GM19463 (cell line): Measurements from ENCODE around the gene CCDC148.
"Not testable (repeated sequence)": the region's sequence is repeated elsewhere in the genome, so short reads cannot be mapped to it uniquely, and the experiment has no call there.

Experiments used
- ATAC-seq: cut with Tn5 transposase; IDR thresholded peaks from one replicate; pipeline ENCODE4 v1.9.1; 2021; ENCODE audit warnings: mild to moderate bottlenecking, moderate library complexity; ENCODE audit not compliant: unreplicated experiment

CCDC148 gene

GRCh38 chr2:158443606-158444005 is 12.9 kb downstream of the CCDC148 start:
- ATAC-seq = no peak

- not testable (repeated sequence) for ATAC-seq
Observed at GRCh38 chr2:158439062-158439461, 17.5 kb downstream of the CCDC148 start.

DNA sequence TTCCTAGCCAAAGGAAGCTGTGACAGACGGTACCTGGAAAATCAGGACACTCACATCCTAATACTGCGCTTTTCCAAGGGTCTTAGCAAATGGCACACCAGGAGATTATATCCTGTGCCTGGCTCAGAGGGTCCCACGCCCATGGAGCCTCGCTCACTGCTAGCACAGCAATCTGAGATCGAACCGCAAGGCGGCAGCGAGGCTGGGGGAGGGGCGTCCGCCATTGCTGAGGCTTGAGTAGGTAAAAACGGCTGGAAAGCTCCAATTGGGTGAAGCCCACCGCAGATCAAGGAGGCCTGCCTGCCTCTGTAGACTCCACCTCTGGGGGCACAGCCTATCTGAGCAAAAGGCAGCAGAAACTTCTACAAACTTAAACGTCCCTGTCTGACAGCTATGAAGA is 22.8 kb downstream of the CCDC148 start:
- not testable (repeated sequence) for ATAC-seq

DNA sequence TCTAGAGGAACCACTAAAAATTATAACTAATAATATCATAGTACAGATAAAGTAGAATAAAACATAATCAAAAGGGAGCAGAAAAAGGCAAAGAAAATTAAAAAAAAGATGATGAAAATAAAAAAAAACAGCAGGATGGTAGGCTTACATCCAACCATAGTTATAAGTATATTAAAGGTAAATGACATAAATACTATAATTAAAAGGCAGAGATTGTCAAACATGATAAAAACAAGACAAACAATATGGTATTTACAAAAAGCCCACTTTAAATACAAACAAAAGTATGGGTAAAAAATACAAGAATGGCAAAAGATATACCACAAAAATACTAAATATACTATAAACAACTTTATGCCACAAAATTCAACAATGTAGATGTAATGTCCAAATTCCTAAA is 24.4 kb downstream of the CCDC148 start:
- no peak for ATAC-seq

DNA sequence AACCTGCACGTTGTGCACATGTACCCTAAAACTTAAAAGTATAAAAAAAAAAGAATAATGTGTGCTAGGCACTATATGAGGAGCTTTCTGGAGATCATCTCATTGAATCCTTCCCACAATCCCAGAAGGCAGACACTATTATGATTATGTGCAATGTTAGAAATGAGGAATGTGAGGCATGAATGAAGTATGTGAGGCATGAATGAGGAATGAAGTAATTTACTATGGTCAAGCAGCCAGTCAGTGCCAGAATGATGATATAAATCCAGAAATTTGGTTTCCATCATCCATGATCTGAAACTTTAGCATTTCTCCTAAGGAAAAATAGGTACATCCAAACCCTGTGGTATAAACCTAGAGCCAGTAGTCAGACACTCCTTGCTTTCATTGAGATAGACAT is 42.0 kb downstream of the CCDC148 start:
- ATAC-seq = no peak

- no peak for ATAC-seq
Observed at GRCh38 chr2:158413581-158413980, 43.0 kb downstream of the CCDC148 start.

GRCh38 chr2:158412206-158412605 is 44.3 kb downstream of the CCDC148 start:
- no peak for ATAC-seq

DNA sequence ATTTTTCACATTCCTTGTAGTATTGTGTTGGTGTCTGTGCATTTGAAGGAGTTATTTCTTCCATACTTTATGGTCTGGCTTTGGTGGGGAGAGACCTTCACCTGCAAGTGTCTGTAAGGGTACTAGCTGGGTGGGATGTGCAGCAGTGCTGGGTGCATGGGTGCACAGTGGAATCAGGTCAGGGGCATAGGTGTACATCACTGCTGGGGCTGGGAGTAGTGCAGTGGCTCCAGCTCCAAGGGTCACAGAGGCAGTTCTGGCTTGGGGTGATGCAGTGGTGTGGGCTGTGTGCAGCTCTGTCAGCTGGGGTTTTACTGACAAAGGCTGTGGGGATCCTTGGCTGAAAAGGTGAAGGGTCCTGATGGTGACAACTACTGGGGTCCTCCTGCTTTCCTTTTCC is 44.8 kb downstream of the CCDC148 start:
- no peak for ATAC-seq

DNA sequence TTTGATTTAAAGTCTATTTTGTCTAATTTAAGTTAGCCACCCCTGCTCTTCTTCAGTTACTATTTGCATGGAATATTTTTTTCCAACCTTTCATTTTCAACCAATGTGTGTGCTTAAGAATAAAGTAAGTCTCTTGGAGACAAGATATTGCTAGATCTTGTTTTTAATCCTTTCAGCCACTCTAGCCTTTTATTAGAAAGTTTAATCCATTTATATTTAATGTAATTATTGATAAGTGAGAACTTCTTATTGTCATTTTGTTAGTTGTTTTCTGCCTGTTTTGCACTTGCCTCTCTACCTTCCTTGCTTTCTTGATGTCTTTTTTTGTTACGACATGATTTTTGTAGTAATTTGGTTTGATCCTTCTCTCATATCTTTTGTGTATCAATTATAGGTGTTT is 46.4 kb downstream of the CCDC148 start:
- ATAC-seq = no peak

- no peak for ATAC-seq
Observed at GRCh38 chr2:158407031-158407430, 49.5 kb downstream of the CCDC148 start.

DNA sequence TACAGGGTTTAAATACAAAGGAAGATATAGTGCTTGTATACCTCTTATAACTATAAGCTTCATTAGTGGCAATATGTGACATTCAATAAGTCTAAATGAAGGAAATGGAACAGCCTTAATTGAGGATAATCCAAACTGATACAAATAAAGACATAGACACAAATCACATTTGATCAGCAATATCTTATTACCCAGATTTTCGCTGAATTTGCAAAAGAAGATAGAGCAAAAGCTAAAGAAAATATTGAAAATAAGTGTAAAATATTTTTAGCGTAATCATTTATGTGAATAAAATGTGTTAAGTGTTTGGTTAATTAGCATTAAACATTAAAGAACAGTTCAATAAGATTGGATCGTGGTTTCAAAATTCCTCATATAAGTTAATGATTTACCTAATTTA is 51.2 kb downstream of the CCDC148 start:
- ATAC-seq = no peak

DNA sequence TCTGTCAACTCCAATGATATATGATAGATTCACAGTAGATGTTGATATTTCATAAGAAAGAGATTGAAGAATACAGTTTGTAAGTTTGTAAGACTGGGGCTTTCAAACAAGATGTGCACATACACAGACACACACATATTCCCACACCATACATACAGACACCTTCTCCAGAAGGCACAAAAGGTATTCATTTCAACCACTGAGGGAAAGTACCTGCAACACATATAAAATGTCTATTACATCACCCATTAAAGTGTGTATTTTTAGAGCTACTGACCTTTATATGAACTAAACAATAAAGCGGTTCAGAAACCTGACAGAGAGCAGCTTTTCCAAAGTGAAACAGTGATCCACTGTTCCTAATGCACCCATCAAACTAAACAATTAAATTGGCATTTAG is 53.3 kb downstream of the CCDC148 start:
- no peak for ATAC-seq

- ATAC-seq = no peak
Observed at GRCh38 chr2:158402665-158403064, 53.9 kb downstream of the CCDC148 start.

DNA sequence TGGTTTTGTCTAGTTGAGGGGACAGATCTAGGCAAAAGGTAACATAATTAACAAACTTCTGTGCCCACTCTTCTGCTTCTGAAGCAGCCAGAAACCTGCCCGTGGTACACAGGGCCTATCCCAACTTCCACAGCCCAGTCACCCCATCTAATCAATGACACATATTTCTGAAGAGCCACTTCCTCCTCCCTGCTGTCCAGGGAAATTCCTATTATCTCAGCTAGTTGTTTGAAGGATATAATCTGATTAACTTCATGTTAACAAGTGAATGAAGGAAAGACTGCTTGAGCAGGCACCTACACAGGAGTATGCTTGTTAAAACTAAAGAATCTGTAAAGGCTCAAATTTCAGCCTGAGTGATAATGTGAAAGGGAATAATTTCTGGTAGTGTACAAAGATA is 61.4 kb downstream of the CCDC148 start:
- ATAC-seq = no peak

- ATAC-seq = no peak
Observed at GRCh38 chr2:158394453-158394852, 62.1 kb downstream of the CCDC148 start.

- ATAC-seq = no peak
Observed at GRCh38 chr2:158393886-158394285, 62.7 kb downstream of the CCDC148 start.

- ATAC-seq = no peak
Observed at GRCh38 chr2:158392687-158393086, 63.9 kb downstream of the CCDC148 start.

DNA sequence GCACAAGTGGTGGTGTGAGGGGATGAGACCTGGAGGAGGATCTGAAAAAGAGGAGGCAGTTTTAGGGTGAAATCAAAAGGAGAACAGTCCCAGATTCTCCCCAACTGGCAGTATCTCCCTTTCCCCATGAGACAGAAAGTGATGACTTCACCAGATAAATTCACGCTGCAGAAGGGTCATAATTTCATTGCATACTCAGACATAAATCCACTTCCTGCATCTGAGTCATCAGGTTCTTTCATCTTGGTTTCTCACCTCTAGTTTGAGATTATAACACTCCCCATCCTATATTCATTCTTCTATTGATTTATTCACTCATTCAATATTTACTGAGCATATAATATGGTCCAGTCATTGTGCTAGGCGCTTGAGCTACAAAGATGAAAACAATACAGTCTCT is 64.7 kb downstream of the CCDC148 start:
- no peak for ATAC-seq

DNA sequence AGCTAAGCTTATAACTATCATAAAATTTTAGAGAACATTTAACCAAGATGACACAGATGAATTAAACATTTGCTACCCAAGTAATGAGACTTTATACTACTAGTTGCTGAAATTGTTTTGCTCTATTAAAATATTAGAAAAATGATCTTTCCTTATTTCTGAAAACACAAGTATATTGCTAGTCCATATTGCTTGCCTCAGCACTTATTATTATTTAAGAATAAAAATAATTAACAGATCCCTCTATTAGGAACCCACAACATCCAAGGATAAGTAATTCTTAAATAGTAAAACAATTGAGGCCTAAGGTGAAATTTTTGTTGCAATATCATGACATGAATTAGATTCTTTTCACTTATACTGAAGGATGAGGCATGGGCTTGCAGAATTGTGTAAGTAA is 65.2 kb downstream of the CCDC148 start:
- ATAC-seq = no peak

GRCh38 chr2:158388159-158388558 is 68.4 kb downstream of the CCDC148 start:
- no peak for ATAC-seq

DNA sequence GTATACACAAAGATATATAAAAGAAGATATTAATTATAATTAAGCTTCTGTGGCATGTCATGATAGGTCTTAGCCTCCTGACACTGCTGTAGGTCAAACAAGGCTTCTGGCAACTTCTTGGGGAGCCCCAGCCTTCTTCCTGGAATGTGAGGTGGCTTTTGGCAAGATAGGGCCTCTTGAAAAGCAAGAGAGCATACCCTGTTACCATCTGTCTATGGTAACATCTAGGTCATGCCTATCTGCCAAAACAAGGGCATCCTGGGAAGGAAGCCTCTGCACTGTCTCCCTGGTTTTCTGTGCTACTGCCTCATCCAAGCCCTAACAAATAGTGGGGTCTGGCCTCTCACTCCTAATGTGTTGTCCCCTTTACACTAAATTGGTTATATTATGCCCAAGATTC is 70.9 kb downstream of the CCDC148 start:
- no peak for ATAC-seq

DNA sequence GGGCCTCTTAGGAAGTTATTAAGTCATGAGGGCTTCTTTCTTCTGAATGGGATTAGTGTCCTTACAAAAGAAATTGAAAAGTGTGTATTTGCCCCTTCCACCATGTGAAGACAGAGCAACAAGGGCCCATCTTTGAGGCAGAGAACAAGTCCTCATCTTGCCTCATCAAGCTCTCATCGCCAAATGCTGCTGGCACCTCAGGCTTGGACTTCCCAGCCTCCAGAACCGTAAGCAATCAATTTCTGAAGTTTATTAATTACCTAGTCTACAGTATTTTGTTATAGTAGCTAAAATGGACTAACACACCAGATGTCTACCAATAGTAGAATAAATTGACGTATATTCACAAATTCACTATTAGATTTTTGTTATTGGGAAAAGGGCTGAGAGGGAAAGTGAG is 74.6 kb downstream of the CCDC148 start:
- ATAC-seq = no peak

- no peak for ATAC-seq
Observed at GRCh38 chr2:158381205-158381604, 75.3 kb downstream of the CCDC148 start.

DNA sequence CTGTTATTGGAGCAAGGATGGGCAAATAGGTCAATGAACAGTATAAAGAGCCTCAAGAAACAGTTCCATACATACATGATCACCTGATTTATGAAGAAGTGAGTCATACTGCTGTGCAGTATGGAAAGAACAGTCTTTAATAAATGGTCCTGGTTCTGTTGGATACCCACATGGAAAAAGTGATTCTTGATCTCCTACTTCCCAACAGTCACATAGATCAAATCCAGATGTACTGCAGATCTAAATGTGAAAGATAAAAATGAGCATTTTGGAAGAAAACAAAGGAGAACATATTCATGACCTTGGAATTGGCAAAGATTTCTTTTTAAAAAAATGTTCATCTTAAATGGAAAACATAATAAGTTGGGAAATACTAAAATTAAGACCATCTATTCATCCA is 75.8 kb downstream of the CCDC148 start:
- no peak for ATAC-seq
